HUES48 (cell line): ENCODE measurements around the gene RPS21.
"Not testable (repeated sequence)": the region's sequence is repeated elsewhere in the genome, so short reads cannot be mapped to it uniquely, and the experiment has no call there.

Source experiments
- H3K27ac ChIP-seq: one replicate; pipeline ENCODE4 v1.7.0; 2013; ENCODE audit warnings: low read depth, low read length, inconsistent platforms
- H3K27me3 ChIP-seq: 2 replicates; pipeline ENCODE4 v1.6.1; 2013; ENCODE audit warnings: mild to moderate bottlenecking, low read length; ENCODE audit not compliant: control insufficient read depth, insufficient read depth
- H3K36me3 ChIP-seq: 2 replicates; pipeline ENCODE4 v1.6.1; 2013; ENCODE audit warnings: low read length; ENCODE audit not compliant: control insufficient read depth, insufficient read depth
- H3K4me1 ChIP-seq: 2 replicates; pipeline ENCODE4 v1.6.1; 2013; ENCODE audit warnings: mild to moderate bottlenecking, low read length; ENCODE audit not compliant: control insufficient read depth, insufficient read depth
- H3K4me3 ChIP-seq: 2 replicates; pipeline ENCODE4 v1.5.1; 2013; ENCODE audit warnings: mild to moderate bottlenecking, low read depth, low read length
- H3K9ac ChIP-seq: 2 replicates; pipeline ENCODE4 v1.6.1; 2013; ENCODE audit warnings: mild to moderate bottlenecking, low read depth, low read length, moderate library complexity
- H3K9me3 ChIP-seq: 2 replicates; pipeline ENCODE4 v1.6.1; 2013; ENCODE audit warnings: low read length; ENCODE audit not compliant: control insufficient read depth, insufficient read depth

The RPS21 gene

GRCh38 chr20:62373631-62374179 lies 13.2 kb upstream of the RPS21 start:
- not testable (repeated sequence) for H3K9ac ChIP-seq

GRCh38 chr20:62374331-62375152 lies 12.4 kb upstream of the RPS21 start:
- Histone ChIP-seq H3K9ac (no peak overlapping the region), H3K36me3 (no peaks in the 10 kb centered on the region), H3K4me1 (peaks cover 36% of the 10 kb centered on the region), H3K27ac (no peak overlapping the region), H3K27me3 (no peaks in the 10 kb centered on the region), H3K9me3 (no peaks in the 10 kb centered on the region), H3K4me3 (no peak overlapping the region)

More at GRCh38 chr20:62373631-62374179, 13.2 kb upstream of the RPS21 start:
- H3K4me1 ChIP-seq: peaks cover 42% of the 10 kb centered on the region
- not testable (repeated sequence) for H3K27me3 ChIP-seq, H3K9me3 ChIP-seq, H3K36me3 ChIP-seq, H3K4me3 ChIP-seq, H3K27ac ChIP-seq

- H3K4me3 ChIP-seq: no peak overlapping the region
- H3K9ac ChIP-seq: no peak overlapping the region; the same call in 1 of the 2 replicates
- peaks cover 28% of the 10 kb centered on the region for H3K4me1 ChIP-seq
- no peaks in the 10 kb centered on the region for H3K36me3 ChIP-seq
- peak overlapping the region; percentile 86 for H3K27ac ChIP-seq
- H3K27me3 ChIP-seq: no peaks in the 10 kb centered on the region
- no peaks in the 10 kb centered on the region for H3K9me3 ChIP-seq
These were observed 10.5 kb upstream of the RPS21 start for GRCh38 chr20:62376112-62377063.

- peaks cover 28% of the 10 kb centered on the region for H3K4me1 ChIP-seq
- H3K27ac ChIP-seq: peak overlapping the region; percentile 86
- H3K9ac ChIP-seq: no peak overlapping the region
- no peak overlapping the region for H3K4me3 ChIP-seq
- H3K27me3 ChIP-seq: no peaks in the 10 kb centered on the region
- peaks cover 5% of the 10 kb centered on the region for H3K36me3 ChIP-seq
- H3K9me3 ChIP-seq: no peaks in the 10 kb centered on the region
These were observed 9.8 kb upstream of the RPS21 start for GRCh38 chr20:62377064-62377461.

GRCh38 chr20:62377615-62378178 lies 9.2 kb upstream of the RPS21 start:
- Histone ChIP-seq H3K9me3 (no peaks in the 10 kb centered on the region), H3K9ac (no peak overlapping the region), H3K4me1 (peaks cover 30% of the 10 kb centered on the region), H3K4me3 (no peak overlapping the region), H3K27me3 (no peaks in the 10 kb centered on the region), H3K36me3 (peaks cover 9% of the 10 kb centered on the region), H3K27ac (no peak overlapping the region)

GRCh38 chr20:62378215-62378614 lies 8.7 kb upstream of the RPS21 start:
- H3K27me3 ChIP-seq: no peaks in the 10 kb centered on the region
- no peak overlapping the region for H3K27ac ChIP-seq
- peaks cover 9% of the 10 kb centered on the region for H3K36me3 ChIP-seq
- no peak overlapping the region for H3K9ac ChIP-seq
- H3K9me3 ChIP-seq: no peaks in the 10 kb centered on the region
- peaks cover 30% of the 10 kb centered on the region for H3K4me1 ChIP-seq
- no peak overlapping the region for H3K4me3 ChIP-seq

GRCh38 chr20:62381202-62381797 lies 5.6 kb upstream of the RPS21 start:
- Histone ChIP-seq H3K27me3 (no peaks in the 10 kb centered on the region), H3K4me3 (no peak overlapping the region), H3K36me3 (peaks cover 19% of the 10 kb centered on the region), H3K9ac (no peak overlapping the region), H3K27ac (peak overlapping the region; percentile 18), H3K4me1 (peaks cover 14% of the 10 kb centered on the region), H3K9me3 (no peaks in the 10 kb centered on the region)

GRCh38 chr20:62381842-62382241 lies 5.1 kb upstream of the RPS21 start:
- Histone ChIP-seq H3K27ac (no peak overlapping the region), H3K4me3 (no peak overlapping the region), H3K4me1 (peaks cover 10% of the 10 kb centered on the region), H3K27me3 (no peaks in the 10 kb centered on the region), H3K9ac (no peak overlapping the region), H3K36me3 (peaks cover 19% of the 10 kb centered on the region), H3K9me3 (no peaks in the 10 kb centered on the region)

- H3K27me3 ChIP-seq: no peaks in the 10 kb centered on the region
- H3K27ac ChIP-seq: no peak overlapping the region
- H3K36me3 ChIP-seq: peaks cover 19% of the 10 kb centered on the region
- peaks cover 7% of the 10 kb centered on the region; the same call in 1 of the 2 replicates for H3K4me1 ChIP-seq
- H3K4me3 ChIP-seq: no peak overlapping the region
- H3K9me3 ChIP-seq: no peaks in the 10 kb centered on the region
- no peak overlapping the region for H3K9ac ChIP-seq
These were observed 4.4 kb upstream of the RPS21 start for GRCh38 chr20:62382306-62383198.
